ENCODE data around the gene IGLL5.

DNA sequence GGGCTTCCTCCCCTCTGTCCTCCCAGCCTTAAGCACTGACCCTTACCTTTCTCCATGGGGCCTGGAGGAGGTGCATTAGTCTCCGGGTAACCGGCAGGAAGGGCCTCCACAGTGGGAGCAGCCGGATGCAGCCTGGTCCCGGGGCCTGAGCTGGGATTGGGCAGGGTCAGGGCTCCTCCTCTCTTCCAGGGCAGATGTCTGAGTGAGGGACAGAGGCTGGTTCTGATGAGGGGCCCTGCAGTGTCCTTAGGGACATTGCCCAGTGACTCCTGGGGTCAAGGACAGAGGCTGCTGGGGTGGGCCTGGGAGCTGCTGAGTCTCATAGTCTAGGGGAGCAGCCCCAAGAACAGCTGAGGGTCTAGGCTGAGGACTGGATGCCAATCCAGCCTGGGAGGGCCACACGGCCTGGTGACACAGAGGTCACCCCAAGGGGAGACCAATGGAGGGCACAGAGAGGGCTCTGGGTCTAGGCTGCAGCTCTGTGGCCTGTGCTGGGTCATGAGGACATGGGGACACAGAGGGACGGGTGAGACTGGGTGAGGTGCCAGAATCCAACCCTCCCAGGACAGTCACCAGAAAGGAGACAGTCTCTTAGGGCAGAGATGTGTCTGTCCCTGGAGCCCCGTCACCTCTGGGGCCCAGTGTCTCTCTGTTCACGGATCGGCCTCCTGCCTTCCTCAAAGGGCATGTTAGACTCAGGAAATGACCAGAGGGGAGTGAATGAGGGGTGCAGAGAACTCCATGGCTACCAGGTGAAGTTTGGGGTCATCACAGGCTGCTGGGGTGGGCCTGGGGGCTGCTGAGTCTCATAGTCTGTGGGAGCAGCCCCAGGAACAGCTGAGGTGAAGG is 6.5 kb downstream of the IGLL5 start:
- TF ChIP-seq, protein P1, sequence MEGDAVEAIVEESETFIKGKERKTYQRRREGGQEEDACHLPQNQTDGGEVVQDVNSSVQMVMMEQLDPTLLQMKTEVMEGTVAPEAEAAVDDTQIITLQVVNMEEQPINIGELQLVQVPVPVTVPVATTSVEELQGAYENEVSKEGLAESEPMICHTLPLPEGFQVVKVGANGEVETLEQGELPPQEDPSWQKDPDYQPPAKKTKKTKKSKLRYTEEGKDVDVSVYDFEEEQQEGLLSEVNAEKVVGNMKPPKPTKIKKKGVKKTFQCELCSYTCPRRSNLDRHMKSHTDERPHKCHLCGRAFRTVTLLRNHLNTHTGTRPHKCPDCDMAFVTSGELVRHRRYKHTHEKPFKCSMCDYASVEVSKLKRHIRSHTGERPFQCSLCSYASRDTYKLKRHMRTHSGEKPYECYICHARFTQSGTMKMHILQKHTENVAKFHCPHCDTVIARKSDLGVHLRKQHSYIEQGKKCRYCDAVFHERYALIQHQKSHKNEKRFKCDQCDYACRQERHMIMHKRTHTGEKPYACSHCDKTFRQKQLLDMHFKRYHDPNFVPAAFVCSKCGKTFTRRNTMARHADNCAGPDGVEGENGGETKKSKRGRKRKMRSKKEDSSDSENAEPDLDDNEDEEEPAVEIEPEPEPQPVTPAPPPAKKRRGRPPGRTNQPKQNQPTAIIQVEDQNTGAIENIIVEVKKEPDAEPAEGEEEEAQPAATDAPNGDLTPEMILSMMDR (conservative IDR thresholded peaks at IDR 0.05; ENCODE audit: low read depth, low read length), result no peak
- no peak for TF ChIP-seq EZH2 (IDR thresholded peaks at IDR 0.05; ENCODE audit: low read length, unreplicated experiment)

Measured in PC-3 (cell line).